GM19351 (cell line): ENCODE data around the gene CPXM2.

Source experiments
- ATAC-seq: cut with Tn5 transposase; IDR thresholded peaks from one replicate; pipeline ENCODE4 v1.9.1; 2021; ENCODE audit warnings: mild to moderate bottlenecking, moderate library complexity; ENCODE audit not compliant: unreplicated experiment

The CPXM2 gene

DNA sequence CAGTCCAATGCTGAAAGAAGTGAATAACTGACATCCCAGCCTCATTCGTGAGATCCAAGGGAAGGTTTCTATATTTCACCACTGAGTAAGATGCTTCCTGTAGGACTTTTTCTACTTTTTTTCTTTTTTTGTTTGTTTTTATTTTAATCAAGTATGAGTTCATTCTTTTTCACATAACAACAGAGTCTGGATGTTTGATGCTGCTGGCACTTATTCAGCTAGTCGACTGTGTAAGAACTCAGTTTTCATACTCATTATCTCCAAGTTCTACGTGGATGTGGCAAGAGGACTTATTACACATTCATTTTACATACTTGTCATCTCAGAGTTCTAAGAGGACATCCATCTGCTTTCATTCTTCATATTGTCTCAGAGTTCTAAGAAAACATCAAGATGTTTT lies 86.9 kb downstream of the CPXM2 start:
- ATAC-seq = no peak

DNA sequence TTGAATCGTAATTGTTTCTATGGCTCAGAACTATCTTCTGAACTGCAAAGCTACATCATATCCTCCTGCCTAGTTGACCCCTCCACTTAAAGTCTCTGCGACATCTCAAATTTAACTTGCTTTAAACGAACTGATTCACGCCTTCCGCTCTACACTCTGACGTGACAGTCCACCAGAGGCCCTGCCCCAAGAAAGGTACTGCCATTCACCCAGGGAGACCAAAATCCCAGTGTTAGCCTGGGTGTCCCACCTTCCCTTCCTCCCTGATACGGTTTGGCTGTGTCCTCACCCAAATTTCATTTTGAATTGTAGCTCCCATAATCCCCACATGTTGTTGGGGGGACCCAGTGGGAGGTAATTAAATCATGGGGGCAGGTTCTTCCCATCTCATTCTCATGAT lies 90.8 kb downstream of the CPXM2 start:
- no peak for ATAC-seq

DNA sequence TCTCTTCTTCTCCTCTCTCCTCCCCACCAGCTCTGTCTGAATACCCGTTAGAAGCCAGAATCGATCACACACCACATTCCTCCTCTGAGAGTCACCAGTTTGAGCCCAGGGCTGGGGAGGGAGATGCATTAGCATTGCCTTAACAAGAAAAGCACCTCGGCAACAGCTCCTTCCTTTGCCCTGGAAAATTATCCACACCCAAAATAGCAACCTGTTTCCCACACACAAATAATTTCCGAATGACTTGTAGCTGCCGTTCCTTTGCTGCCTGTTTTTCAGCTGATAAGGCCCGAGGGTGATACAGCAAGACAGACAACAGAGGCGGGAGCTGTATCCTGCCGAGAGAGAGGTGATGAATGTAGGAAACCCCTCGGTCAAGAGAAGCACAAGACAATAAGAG lies 91.3 kb downstream of the CPXM2 start:
- no peak for ATAC-seq

DNA sequence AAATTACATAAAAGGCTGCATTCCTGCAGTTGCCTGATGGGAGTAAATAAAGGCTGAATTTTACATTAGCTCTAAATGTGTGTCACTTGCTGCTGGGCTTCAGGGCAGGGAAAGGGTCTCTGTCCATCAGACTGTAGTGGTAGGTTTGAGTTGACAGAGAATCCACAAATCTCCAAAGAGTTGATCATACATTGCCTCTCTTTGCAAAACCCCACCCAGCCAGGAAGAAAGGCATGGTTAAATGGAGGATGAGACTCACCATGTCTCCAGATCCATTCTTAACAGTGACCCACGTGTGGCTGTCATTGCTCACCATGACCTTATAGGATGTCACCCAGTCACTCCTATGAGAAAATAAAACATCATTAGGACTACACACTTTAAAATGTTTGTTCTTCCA lies 92.8 kb downstream of the CPXM2 start:
- ATAC-seq = no peak

GRCh38 chr10:123797813-123798212 lies 93.8 kb downstream of the CPXM2 start:
- no peak for ATAC-seq

GRCh38 chr10:123796736-123797135 lies 94.9 kb downstream of the CPXM2 start:
- ATAC-seq = no peak

DNA sequence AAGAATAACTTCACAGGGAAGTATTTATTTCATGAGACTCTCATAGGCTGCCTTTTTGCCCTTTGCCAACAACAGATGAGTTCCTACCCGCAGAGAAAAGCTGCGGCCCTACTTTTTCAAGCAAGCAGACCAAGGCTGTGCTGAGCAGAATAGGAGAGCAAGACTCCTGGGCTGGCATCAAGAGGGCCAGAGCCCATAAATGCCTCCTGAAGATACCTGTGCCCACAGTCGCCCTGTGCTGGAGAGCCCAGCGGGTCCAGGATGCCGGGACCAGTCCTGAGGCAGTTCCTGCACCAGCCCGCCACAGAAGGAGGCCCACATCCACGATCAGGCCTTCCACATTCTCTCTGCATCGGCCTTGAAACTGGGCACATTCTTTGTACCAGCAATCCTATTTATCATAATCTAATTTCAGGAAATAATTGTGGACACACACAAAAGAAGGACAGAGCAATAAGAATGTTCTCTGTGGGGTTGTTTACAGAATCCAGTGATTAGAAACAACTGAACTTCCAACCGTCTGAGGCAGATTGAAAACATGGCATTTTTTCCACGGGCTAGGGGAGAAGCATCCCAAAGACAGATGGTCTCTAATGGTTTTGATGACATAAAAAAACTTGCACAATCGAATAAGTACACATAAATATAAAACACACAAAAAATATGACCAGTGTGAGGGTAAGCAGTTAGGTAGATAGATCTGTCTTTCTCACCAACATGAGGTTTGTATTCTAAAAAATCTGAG lies 95.6 kb downstream of the CPXM2 start:
- ATAC-seq = no peak

- ATAC-seq = no peak
These were observed 96.3 kb downstream of the CPXM2 start for GRCh38 chr10:123795196-123795780.

DNA sequence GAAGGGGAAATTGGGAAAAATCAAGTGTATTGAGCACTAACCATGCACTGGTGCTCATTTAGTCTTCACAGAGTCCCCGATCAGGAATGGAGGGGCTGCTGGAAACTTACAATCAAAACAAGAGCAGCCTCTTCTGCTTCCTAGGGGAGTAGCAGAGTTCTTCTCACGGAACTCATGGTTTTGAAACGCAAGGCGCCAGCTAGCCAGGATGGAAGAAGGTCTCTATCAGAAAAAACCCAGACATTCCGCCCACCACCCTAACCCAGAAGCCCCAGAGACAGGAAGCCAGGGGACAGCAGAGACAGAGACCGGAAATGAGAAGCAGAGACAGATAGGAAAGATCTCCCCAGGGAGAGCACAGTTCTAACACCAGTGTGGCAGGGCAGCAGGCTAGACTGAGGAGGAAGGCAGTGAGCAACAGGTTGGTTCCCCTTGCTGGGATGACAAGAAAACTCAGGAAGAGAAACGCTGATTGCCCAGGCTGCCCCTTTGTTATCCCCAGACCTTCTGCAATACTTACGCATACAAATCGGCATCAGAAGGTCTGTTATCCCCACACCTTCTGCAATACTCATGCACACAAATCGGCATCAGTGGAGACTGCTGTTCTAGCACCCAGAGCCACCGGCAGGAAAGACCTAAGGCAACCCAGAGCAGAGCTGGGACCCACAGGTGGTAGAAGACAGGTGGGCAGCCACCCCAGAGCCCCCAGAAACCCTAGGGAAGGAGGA lies 99.2 kb downstream of the CPXM2 start:
- no peak for ATAC-seq

DNA sequence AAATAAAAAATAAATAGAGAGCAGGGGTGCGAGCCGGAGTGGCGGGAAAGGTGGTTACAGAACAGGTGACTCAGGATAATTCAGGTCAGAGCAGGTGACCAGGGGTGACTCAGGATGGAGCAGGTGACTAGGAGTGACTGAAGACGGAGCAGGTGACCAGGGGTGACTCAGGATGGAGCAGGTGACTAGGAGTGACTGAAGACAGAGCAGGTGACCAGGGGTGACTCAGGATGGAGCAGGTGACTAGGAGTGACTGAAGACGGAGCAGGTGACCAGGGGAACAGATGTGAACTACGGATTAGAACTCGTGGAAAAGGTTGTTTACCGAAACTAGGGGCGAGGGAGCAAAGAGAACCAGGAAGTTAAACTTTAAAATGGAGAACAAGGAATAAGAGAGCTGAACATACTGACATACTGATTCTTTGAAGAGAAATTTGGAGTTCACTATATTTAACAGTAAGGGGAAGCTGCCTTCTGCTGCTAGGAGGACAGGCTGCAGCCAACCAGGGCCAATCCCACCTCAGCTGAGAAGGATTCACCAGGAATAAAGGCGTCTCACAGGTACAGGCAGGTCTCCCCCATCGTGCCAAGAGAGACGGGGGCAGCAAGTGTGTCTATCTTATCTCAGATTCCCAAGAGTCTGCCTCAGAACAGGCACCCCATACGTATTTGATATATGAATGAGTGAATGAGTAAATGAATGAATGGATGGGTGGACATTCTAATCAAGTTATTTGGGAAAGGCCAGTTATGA lies 101.3 kb downstream of the CPXM2 start:
- ATAC-seq = no peak

DNA sequence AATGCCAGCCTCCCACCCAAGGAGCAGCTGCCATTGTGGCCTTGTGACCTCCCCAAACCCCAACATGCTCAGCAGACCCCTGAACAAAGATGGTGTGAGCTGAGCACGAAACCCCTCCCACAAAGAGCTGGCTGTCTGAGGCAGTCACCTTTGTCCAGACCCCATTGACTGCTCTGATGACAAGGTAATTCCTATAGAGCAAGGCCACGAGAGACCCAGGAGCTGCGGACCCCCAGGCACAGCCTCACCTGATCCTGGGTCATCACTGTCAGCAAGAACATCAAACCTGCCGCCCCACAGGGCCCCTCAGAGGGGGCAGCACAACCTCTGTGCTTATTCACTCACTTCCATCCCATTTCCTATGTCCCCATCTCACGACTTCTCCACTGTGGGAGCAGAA lies 102.6 kb downstream of the CPXM2 start:
- no peak for ATAC-seq

- no peak for ATAC-seq
These were observed 104.0 kb downstream of the CPXM2 start for GRCh38 chr10:123787566-123787965.

DNA sequence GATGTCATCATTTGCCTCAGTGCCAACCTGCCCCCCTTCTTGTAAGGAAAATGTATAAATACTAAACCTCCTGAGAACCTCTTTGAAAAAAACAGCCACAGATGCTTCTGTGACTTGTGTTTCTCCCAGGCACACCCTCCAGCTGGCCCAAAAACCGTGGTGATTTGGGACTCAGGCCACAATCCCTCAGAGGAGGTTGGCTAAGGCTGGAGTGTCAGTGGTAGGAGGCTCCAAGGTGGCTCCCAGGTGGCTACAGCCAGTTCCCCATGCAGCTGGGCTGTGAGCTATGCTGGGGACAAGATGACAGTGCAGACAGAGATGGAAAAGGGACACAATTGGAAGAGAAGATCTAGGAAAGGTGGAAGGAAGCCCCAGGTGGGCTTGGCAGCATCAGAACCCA lies 104.7 kb downstream of the CPXM2 start:
- no peak for ATAC-seq

- ATAC-seq = no peak
These were observed 105.3 kb downstream of the CPXM2 start for GRCh38 chr10:123786306-123786705.

- ATAC-seq = no peak
These were observed 107.0 kb downstream of the CPXM2 start for GRCh38 chr10:123784646-123785045.

DNA sequence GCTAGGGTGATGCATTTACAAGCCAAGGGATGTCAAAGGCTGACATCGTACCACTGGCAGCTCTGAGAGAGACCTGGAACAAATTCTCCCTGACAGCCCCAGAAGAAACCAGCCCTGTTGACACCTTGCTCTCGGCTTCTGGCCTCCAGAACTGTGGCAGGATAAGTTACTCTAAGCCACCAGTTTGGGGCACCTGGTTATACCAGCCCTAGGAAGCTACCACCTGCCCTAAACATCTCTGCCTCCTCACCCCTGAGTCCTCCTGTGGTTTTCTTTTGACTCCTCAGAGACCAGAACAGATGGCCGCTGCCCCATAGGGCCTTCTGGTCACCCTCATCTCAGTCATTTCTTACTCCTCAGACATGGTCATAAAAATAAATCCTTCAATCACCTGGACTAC lies 107.4 kb downstream of the CPXM2 start:
- ATAC-seq = no peak

DNA sequence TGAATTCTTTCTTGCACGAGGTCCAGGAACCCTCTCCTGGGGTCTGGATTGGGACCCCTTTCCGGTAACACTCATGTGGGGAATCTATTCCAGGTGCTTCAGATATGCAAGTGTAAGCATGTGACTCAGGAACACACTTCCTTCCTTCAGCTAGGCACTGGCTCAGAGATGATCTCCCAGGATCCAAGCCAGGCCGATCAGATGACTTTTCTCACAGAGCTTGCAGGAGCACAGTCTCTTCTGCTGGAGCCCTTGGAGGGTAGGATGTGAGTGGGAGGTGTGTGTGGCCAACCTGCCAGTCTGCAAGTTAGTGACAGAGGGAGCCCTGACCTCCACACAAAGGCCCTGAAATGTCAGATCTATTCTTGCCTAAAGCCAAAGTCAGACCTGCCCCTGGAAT lies 108.3 kb downstream of the CPXM2 start:
- ATAC-seq = no peak

DNA sequence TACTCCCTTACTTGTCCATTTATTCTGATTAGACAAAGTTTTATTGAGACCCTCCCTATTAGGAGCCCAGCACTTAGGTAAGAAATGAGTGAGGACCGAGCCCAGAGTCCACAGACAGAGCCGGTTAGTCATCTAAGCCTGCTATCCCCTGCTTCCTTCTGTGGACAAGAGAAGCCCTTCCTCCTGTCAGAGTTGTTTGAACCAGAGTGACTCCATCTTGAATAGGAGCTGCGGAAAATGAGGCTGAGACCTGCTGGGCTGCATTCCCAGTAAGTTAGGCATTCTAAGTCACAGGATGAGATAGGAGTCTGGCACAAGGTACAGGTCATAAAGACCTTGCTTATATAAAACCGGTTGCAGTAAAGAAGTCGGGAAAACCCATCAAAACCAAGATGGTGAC lies 109.1 kb downstream of the CPXM2 start:
- ATAC-seq = no peak

DNA sequence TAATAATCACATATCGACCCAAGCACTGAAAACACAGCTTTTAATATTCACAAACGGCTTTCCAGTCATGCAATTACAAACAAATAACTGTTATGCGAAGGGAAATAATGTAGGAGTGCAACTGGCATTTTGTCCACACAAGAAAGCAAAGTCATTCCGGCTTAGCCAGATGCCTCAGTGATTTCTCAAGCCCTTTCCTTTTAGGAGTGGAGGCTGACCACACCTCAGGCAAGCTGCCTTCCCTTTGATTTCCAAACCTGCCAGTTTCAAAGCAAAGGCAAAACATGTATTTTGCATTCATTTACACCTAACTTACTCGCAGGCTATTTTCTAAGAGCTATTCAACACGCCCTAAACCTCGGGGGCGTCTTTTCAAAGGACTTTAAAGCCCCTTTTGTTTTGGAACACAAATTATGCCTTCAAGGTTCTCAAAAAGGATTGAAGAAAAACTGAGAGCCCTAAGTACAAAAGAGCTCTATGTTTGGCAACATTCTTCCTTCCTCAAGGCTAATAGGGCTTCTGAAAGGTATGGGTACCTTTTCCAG lies 109.6 kb downstream of the CPXM2 start:
- ATAC-seq = no peak

- ATAC-seq = no peak
These were observed 110.2 kb downstream of the CPXM2 start for GRCh38 chr10:123781324-123781900.
